Measurements from ENCODE around the gene DEFB123. TPM values are rescaled to one million over a fixed set of nuclear protein-coding genes. Genes with fewer than 3 reads are reported as not detected.

Gene DEFB123, protein sequence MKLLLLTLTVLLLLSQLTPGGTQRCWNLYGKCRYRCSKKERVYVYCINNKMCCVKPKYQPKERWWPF
- not detected for total RNA-seq
- polyA plus RNA-seq, result not detected

GRCh38 chr20:31440012-31440659, at the start of gene DEFB123:
DEFB123 (plus strand) TSS chr20:31440632; CDS start chr20:31440699, 67 bp downstream.
- H3K36me3 ChIP-seq (ENCODE audit: control insufficient read depth in 4 of 4, insufficient read depth in 3 of 4, low read depth in 1 of 4, low read length in 3 of 4), result no peaks in the 10 kb centered on the region
- H3K27ac ChIP-seq (ENCODE audit: low read depth in 1 of 2, low read length in 2 of 2), result no peak within 1 kb of the TSS
- H3K9ac ChIP-seq (ENCODE audit: low read depth in 1 of 2, low read length in 2 of 2), result no peak within 1 kb of the TSS
- TF ChIP-seq SP1 (IDR thresholded peaks at IDR 0.05) (no peak), GABPA (IDR thresholded peaks at IDR 0.05 in 1 of 2, conservative IDR thresholded peaks at IDR 0.05 in 1 of 2) (no peak), RAD21 (IDR thresholded peaks at IDR 0.05) (no peak), HNF4G (IDR thresholded peaks at IDR 0.05) (no peak), FOXA1 (IDR thresholded peaks at IDR 0.05) (no peak), YY1 (IDR thresholded peaks at IDR 0.05) (no peak), EGR1 (IDR thresholded peaks at IDR 0.05; ENCODE audit: low read depth in 2 of 2) (no peak), JUND (IDR thresholded peaks at IDR 0.05) (no peak), CTCF (IDR thresholded peaks at IDR 0.05; ENCODE audit: low read depth, low read length, missing input control) (no peak)
- TF ChIP-seq, protein P1, sequence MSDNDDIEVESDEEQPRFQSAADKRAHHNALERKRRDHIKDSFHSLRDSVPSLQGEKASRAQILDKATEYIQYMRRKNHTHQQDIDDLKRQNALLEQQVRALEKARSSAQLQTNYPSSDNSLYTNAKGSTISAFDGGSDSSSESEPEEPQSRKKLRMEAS (IDR thresholded peaks at IDR 0.05), result no peak
- TF ChIP-seq, protein P2, sequence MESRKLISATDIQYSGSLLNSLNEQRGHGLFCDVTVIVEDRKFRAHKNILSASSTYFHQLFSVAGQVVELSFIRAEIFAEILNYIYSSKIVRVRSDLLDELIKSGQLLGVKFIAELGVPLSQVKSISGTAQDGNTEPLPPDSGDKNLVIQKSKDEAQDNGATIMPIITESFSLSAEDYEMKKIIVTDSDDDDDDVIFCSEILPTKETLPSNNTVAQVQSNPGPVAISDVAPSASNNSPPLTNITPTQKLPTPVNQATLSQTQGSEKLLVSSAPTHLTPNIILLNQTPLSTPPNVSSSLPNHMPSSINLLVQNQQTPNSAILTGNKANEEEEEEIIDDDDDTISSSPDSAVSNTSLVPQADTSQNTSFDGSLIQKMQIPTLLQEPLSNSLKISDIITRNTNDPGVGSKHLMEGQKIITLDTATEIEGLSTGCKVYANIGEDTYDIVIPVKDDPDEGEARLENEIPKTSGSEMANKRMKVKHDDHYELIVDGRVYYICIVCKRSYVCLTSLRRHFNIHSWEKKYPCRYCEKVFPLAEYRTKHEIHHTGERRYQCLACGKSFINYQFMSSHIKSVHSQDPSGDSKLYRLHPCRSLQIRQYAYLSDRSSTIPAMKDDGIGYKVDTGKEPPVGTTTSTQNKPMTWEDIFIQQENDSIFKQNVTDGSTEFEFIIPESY (IDR thresholded peaks at IDR 0.05), result no peak
- no peak within 1 kb of the TSS for H3K4me3 ChIP-seq (ENCODE audit: low read depth in 1 of 3, low read length in 3 of 3)
- 71% methylated on average over 16 of the region's 16 CpGs for WGBS
- H3K9me3 ChIP-seq (ENCODE audit: control insufficient read depth in 4 of 4, low read length in 3 of 4), result no peaks in the 10 kb centered on the region
- DNase-seq (ENCODE audit: low spot score), result no peak
- peaks cover 0 to 2% (median 0%) of the 10 kb centered on the region in 4 donors for H3K27me3 ChIP-seq (ENCODE audit: control insufficient read depth in 4 of 4, insufficient read depth in 4 of 4, low read length in 3 of 4)
- no peaks in the 10 kb centered on the region for H3K4me1 ChIP-seq (ENCODE audit: control insufficient read depth in 4 of 4, insufficient read depth in 4 of 4, low read length in 3 of 4)

DNA sequence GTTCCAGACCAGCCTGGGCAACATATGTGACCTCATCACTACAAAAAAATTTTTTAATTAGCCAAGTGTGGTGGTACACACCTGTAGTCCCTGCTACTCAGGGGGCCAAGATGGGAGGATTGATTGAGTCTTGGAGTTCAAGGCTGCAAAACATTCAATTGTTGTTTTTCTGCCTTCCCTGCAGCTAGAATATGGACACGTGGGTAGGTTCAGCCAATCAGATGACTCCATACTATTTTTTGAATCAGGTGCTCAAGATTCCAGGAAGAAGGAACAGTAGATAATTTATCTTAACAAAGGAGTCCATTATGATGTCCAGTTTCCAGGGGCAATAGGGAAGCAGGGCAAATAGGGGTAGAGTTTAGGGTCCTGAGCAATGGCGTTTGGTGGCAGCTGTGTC, 47.6 kb upstream of the DEFB123 start:
- no peaks in the 10 kb centered on the region for H3K36me3 ChIP-seq (ENCODE audit: control insufficient read depth in 4 of 4, insufficient read depth in 3 of 4, low read depth in 1 of 4, low read length in 3 of 4)
- 54% methylated on average over 2 of the region's 2 CpGs for WGBS
- DNase-seq (ENCODE audit: low spot score), result no peak
- H3K9ac ChIP-seq (ENCODE audit: low read depth in 1 of 2, low read length in 2 of 2), result no peak overlapping the region
- H3K4me1 ChIP-seq (ENCODE audit: control insufficient read depth in 4 of 4, insufficient read depth in 4 of 4, low read length in 3 of 4), result no peaks in the 10 kb centered on the region
- H3K9me3 ChIP-seq (ENCODE audit: control insufficient read depth in 4 of 4, low read length in 3 of 4), result peaks cover 0 to 2% (median 0%) of the 10 kb centered on the region in 4 donors
- no peak overlapping the region for H3K27ac ChIP-seq (ENCODE audit: low read depth in 1 of 2, low read length in 2 of 2)
- no peak overlapping the region for H3K4me3 ChIP-seq (ENCODE audit: low read depth in 1 of 3, low read length in 3 of 3)
- peaks cover 0 to 3% (median under 1%) of the 10 kb centered on the region in 4 donors for H3K27me3 ChIP-seq (ENCODE audit: control insufficient read depth in 4 of 4, insufficient read depth in 4 of 4, low read length in 3 of 4)
- TF ChIP-seq HNF4G (IDR thresholded peaks at IDR 0.05), result no peak
- TF ChIP-seq RAD21 (IDR thresholded peaks at IDR 0.05), result no peak
- TF ChIP-seq, protein P3, sequence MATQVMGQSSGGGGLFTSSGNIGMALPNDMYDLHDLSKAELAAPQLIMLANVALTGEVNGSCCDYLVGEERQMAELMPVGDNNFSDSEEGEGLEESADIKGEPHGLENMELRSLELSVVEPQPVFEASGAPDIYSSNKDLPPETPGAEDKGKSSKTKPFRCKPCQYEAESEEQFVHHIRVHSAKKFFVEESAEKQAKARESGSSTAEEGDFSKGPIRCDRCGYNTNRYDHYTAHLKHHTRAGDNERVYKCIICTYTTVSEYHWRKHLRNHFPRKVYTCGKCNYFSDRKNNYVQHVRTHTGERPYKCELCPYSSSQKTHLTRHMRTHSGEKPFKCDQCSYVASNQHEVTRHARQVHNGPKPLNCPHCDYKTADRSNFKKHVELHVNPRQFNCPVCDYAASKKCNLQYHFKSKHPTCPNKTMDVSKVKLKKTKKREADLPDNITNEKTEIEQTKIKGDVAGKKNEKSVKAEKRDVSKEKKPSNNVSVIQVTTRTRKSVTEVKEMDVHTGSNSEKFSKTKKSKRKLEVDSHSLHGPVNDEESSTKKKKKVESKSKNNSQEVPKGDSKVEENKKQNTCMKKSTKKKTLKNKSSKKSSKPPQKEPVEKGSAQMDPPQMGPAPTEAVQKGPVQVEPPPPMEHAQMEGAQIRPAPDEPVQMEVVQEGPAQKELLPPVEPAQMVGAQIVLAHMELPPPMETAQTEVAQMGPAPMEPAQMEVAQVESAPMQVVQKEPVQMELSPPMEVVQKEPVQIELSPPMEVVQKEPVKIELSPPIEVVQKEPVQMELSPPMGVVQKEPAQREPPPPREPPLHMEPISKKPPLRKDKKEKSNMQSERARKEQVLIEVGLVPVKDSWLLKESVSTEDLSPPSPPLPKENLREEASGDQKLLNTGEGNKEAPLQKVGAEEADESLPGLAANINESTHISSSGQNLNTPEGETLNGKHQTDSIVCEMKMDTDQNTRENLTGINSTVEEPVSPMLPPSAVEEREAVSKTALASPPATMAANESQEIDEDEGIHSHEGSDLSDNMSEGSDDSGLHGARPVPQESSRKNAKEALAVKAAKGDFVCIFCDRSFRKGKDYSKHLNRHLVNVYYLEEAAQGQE (IDR thresholded peaks at IDR 0.05), result no peak
- no peak for TF ChIP-seq ATF3 (IDR thresholded peaks at IDR 0.05)
- TF ChIP-seq GABPA (IDR thresholded peaks at IDR 0.05 in 1 of 2, conservative IDR thresholded peaks at IDR 0.05 in 1 of 2), result no peak
- TF ChIP-seq FOXA2 (IDR thresholded peaks at IDR 0.05), result no peak
- TF ChIP-seq, protein P2 (IDR thresholded peaks at IDR 0.05), result no peak
- no peak for TF ChIP-seq NR2F2 (IDR thresholded peaks at IDR 0.05)
- no peak for TF ChIP-seq SP1 (IDR thresholded peaks at IDR 0.05)
- TF ChIP-seq CTCF (IDR thresholded peaks at IDR 0.05; ENCODE audit: low read depth, low read length, missing input control), result no peak
- TF ChIP-seq EGR1 (IDR thresholded peaks at IDR 0.05; ENCODE audit: low read depth in 2 of 2), result no peak
- TF ChIP-seq HNF4A (conservative IDR thresholded peaks at IDR 0.05), result no peak
- no peak for TF ChIP-seq YY1 (IDR thresholded peaks at IDR 0.05)
- TF ChIP-seq JUND (IDR thresholded peaks at IDR 0.05), result no peak
- TF ChIP-seq RXRA (IDR thresholded peaks at IDR 0.05), result no peak
- no peak for TF ChIP-seq FOXA1 (IDR thresholded peaks at IDR 0.05)
- TF ChIP-seq, protein P1 (IDR thresholded peaks at IDR 0.05), result no peak
